H7 (cell line): Measurements from ENCODE around the gene DNAH10. TPM values are rescaled to one million over a fixed set of nuclear protein-coding genes. Genes with fewer than 3 reads are reported as not detected.

Experiments used
- DNase-seq: peaks from one replicate; pipeline ENCODE4 v3.0.0; 2012
- H3K27me3 ChIP-seq: 2 replicates; pipeline ENCODE4 v1.6.0; 2011; ENCODE audit warnings: mild to moderate bottlenecking, low read length; ENCODE audit not compliant: control insufficient read depth, insufficient read depth
- H3K36me3 ChIP-seq: replicated peaks from 2 replicates; pipeline ENCODE4 v1.5.1; 2011; ENCODE audit warnings: low read length; ENCODE audit not compliant: control insufficient read depth, insufficient read depth
- H3K4me3 ChIP-seq: 2 replicates; pipeline ENCODE4 v1.5.1; 2011; ENCODE audit warnings: low read depth, mild to moderate bottlenecking, control low read depth, low read length, moderate library complexity; ENCODE audit not compliant: insufficient read depth
- total RNA-seq: library from RNA; depleted of rRNA; stranded (reverse); fragments of >200 nt; shearing (Covaris generic); gene quantifications from 2 replicates; pipeline ENCODE4 v1.2.3, GENCODE V29; 2014

Gene DNAH10
- total RNA-seq, 1 experiment from 2014 or later: 0.03 TPM

DNA sequence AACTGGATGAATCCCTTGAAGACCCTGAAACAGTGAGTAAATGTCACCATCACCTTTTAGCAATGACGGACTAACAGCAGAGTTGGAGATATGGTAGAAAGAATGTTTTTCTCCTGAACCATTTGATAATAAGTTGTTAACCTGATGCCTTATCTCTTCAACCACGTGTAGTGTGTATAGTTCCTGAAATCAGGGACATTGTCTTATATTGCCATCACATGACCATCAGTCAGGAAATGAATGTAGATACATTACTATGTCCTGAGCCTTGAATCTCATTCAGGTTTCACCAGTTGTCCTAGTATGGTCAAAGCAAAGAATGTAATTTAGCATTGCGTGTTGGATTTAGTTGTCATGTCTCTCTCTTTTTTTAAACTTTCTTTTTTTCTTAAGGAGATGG is 34.2 kb upstream of the DNAH10 start:
- no peaks in the 10 kb centered on the region for H3K27me3 ChIP-seq
- DNase-seq: no peak
- H3K4me3 ChIP-seq: no peak overlapping the region
- H3K36me3 ChIP-seq: peaks cover 30% of the 10 kb centered on the region

DNA sequence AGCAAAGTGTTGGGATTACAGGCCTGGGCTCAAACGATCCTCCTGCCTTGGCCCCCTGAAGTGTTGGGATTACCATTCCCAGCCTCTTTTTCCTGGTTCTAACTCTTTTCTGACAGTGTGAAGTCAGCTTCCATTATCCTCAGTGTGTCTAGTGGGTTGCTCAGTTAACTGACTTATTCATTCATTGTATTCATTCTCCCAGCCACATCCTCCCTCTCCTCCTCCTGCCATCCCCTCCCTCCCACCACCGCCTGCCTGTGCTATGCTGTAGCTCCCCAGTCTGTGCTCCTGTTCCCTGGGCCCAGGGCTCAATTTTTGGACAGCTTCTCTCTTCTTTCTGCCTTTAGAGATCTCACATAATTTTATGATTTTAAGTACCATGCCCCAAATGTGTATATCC is 30.5 kb upstream of the DNAH10 start:
- Histone ChIP-seq H3K36me3 (peaks cover 40% of the 10 kb centered on the region), H3K27me3 (no peaks in the 10 kb centered on the region), H3K4me3 (no peak overlapping the region)
- no peak for DNase-seq

DNA sequence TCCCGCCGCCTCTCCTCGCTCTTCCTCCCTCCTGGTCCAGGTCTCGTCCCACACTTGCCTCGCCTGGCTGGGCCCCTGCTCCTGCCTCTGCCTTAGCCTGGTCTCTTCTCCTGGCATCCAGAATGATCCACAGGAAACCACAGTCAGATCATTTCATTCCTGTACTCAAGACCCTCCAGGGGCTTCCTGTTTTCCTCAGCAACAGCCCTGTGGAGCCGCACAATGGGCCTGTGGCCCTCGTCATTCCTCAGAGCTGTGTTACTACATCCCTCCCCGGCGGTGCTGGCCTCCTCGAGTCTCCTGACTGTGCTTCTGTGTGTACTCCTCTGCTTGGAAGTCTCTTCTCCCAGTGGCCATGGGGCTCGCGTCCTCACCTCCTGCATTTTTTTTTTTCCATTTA is 29.9 kb upstream of the DNAH10 start:
- DNase-seq: no peak
- Histone ChIP-seq H3K36me3 (peaks cover 43% of the 10 kb centered on the region), H3K4me3 (no peak overlapping the region), H3K27me3 (no peaks in the 10 kb centered on the region)

DNA sequence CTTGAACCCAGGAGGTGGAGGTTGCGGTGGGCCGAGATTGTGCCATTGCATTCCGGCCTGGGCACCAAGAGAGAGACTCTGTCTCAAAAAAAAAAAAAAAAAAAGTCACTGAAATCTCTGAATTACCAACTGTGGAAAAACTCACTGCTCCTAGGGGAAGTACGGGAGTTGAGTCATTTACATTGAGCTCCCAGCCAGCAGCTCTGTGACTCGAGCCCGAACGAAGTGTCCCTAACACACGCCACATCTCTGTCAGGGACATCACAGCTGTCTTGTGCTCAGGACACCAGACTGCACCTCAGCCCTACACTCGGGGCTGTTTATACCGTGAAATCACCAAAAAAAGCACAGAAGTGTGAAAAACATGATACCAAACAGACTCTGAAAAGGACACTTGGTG is 28.9 kb upstream of the DNAH10 start:
- no peak for DNase-seq
- H3K4me3 ChIP-seq: no peak overlapping the region

DNA sequence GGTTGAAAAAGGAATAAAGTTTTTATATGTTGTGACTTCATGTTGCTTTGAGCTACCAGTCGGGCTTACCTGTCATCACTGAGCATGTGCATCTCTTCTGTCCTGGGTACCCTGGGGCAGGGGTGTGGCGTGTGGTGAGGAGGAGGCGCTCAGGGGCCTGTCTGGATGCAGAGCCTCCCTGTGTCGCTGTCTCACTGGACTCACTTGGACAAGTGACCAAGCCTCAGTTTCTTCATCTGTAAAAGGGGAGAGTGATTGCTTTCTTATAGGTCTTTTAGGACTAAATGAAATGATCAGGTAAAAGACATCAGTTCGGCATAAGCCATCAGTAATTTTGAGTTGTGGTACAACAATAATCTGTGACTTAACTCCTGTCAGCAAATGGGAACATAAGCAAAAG is 27.8 kb upstream of the DNAH10 start:
- peaks cover 37% of the 10 kb centered on the region for H3K36me3 ChIP-seq

More for the DNA sequence above, 28.9 kb upstream of the DNAH10 start:
- Histone ChIP-seq H3K36me3 (peaks cover 39% of the 10 kb centered on the region), H3K27me3 (no peaks in the 10 kb centered on the region)

DNA sequence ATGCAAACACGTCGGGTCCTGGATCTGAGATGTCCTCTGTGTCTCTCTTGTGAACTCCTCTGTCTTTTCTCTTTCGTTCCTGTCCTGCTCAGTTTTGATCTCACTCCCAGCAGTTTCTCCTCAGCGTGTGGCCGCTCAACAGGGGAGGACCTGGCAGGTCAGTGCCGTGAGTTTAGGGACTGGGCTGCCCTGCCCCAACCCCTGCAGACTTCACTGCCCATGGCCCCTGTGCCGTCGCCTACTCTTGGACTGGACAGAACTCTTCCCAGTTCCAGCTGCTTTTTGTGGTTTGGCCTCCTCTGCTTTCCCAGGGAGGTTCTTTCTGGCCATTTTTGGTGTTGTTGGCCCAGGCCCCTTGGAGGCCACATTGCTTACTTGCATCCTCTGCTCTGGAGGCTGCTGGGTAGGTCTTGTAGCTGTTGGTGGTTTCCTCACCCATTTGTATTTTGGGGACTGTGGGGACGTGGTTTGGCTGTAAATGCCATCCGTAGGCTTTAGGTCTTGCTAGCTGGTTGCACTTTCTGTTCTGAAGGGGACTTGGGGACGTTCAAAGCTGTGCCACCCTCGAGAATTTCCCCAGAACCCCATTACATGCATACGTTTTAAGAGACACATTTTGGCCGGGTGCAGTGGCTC is 20.0 kb upstream of the DNAH10 start:
- Histone ChIP-seq H3K27me3 (no peaks in the 10 kb centered on the region), H3K36me3 (peaks cover 27% of the 10 kb centered on the region), H3K4me3 (no peak overlapping the region)
- no peak for DNase-seq

More for the DNA sequence above, 27.8 kb upstream of the DNAH10 start:
- no peak overlapping the region for H3K4me3 ChIP-seq
- DNase-seq: no peak
- H3K27me3 ChIP-seq: no peaks in the 10 kb centered on the region

DNA sequence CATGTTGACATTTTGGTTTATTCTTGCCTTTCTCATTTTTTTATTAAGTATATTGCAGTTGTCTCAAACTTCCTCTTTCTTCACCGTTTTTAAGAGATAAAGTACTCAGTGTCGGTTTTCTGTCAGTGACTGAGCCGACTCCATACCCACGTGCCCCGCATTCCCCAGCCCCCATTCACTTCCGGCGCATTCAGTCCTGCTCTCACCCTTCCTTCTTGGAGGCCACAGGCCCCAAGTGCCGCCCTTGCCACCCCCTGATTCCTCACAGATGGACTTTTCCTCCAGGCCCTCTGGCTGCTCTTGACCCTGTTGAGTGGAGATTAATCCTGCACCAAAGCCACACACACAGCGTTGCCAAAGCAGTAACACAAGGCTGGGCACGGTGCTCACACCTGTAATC is 19.1 kb upstream of the DNAH10 start:
- no peak for DNase-seq
- Histone ChIP-seq H3K4me3 (no peak overlapping the region), H3K27me3 (no peaks in the 10 kb centered on the region), H3K36me3 (peaks cover 27% of the 10 kb centered on the region)

DNA sequence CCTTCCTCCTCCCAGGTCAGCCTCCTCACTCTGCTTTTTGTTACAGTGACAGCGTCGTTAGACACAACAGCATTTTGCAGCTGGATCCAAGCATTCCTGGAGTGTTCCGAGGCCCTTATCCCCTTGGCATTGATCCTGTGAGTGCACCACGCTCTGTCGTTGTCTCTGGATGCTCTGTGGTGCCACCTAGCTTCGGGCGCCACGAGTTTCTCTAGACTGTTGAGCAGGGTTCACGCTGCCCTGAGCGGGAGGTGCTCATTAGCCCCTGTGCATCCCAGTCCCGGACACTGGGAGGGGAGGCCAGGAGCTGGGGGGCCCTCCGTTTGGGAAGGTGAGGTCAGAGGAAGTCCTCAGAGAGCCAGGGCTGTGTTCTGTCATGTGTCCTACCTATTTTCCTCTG is 17.3 kb upstream of the DNAH10 start:
- Histone ChIP-seq H3K27me3 (no peaks in the 10 kb centered on the region), H3K4me3 (no peak overlapping the region), H3K36me3 (peaks cover 28% of the 10 kb centered on the region)
- DNase-seq: peak; percentile 64

DNA sequence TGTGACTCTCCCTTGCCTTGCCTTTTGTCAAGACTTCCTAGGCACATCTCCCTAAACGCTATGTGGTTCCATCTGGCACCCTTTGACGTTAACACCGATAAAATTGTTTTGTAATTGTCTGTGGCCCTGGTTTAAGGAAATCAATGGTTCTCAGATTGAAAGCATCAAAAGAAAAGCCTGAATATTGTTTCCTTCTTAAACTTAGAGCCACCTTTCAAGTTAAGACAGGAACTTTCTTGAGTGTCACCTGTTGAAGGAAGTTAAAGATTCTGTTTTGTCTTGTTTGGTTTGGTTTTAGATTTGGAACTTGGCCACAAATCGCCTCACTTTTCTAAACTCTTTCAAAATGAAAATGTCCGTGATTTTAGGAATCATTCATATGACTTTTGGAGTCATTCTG is 14.8 kb upstream of the DNAH10 start:
- DNase-seq: no peak
- Histone ChIP-seq H3K4me3 (no peak overlapping the region), H3K36me3 (peaks cover 32% of the 10 kb centered on the region), H3K27me3 (no peaks in the 10 kb centered on the region)

DNA sequence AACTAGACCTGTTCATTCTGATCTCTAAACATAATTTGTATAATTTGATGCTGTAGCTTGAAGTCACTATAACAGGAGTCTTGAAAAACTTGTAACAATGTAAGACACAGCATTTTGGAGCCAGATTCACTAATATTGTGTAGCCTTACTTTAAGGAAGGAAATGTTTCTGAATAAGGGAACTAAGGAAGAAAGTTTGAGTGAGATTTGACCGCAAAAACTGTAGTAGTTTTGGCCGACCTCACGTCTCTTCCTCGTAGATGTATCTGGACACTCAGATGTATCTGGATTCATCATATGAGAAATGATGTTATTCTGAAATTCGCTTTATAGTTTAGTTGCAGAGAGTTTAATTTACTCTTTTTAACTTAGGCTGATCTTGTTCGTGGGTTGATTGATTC is 13.9 kb upstream of the DNAH10 start:
- DNase-seq: no peak
- no peaks in the 10 kb centered on the region for H3K27me3 ChIP-seq
- no peak overlapping the region for H3K4me3 ChIP-seq
- peaks cover 34% of the 10 kb centered on the region for H3K36me3 ChIP-seq

DNA sequence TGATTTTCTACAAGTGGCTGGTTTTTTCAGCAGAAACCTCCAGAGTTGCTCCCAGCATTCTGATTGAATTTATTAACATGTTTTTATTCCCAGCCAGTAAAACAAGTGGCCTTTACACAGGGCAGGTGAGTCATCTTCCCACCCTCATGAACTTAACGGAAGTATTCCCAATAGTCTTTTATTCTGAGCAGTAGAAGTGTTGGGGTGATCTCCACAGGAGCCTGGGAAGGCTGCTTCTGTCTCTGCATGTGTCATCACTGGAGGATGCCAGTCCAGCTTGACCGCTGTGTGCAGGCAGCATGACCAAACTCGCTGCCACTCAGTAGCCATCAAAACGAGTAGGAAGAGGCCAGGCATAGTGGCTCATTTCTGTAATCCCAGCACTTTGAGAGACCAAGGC is 13.4 kb upstream of the DNAH10 start:
- H3K36me3 ChIP-seq: peaks cover 36% of the 10 kb centered on the region
- no peak for DNase-seq
- H3K4me3 ChIP-seq: no peak overlapping the region
- no peaks in the 10 kb centered on the region for H3K27me3 ChIP-seq

DNA sequence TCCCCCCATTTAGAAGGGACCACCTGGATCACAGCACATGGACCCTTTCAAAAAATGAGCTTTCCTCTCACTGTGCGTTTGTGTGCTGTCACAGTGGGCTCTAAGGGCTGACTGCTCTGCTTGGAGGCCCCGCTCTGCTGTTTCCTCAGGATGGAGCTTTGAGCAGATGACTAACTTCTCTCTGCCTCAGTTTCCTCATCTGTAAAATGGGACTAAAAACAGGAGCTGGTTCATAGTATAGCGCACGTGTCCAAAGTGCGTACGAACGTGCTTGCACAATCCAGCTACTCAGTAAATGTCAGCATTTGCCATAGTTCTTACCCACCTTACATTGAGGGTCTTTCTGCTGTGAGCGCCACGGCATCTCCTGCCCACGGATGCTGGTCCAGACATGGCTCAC is 12.7 kb upstream of the DNAH10 start:
- Histone ChIP-seq H3K27me3 (no peaks in the 10 kb centered on the region), H3K36me3 (peaks cover 36% of the 10 kb centered on the region), H3K4me3 (no peak overlapping the region)
- DNase-seq: no peak

DNA sequence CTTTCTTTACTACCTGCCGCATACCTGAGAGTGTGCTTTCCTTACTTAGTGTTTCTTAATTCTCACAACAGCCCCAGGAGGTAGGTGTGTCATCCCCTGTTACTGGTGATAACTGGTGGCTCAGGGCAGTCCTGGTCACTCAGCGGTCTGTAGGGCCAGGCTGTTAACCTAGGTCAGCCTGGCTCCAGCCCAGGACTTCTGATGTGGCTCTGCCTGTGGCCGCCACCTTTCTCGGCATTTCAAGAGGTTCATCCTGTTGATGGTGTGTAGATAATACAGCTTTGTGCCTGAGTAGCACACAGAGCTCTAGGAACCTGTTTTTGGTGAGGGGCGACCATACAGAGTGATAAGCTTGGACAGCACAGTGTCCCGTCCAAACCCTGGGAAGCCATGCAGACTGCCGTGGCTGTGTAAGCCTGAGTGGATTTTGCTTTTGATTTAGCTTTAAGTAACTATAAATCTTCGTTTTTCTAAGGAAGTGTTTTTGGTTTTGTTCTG is 11.9 kb upstream of the DNAH10 start:
- Histone ChIP-seq H3K4me3 (no peak overlapping the region), H3K36me3 (peaks cover 35% of the 10 kb centered on the region), H3K27me3 (no peaks in the 10 kb centered on the region)
- DNase-seq: no peak

DNA sequence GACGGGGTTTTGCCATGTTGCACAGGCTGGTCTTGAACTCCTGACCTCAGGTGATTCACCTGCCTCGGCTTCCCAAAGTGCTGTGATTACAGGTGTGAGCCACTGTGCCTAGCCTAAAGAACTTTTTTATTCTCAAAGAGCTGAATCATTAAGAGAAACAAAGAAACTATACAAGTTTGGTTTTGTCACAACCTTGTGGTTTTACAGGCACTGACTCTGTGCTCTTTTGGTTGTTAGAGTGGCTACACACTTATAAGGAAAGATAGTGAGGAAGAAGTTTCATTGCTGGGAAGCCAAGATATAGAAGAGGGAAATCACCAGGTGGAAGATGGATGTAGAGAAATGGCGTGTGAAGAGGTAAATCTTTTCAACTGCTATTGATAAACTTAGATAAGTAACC is 10.1 kb upstream of the DNAH10 start:
- no peak for DNase-seq
- H3K4me3 ChIP-seq: no peak overlapping the region
- H3K36me3 ChIP-seq: peaks cover 33% of the 10 kb centered on the region
- H3K27me3 ChIP-seq: no peaks in the 10 kb centered on the region

DNA sequence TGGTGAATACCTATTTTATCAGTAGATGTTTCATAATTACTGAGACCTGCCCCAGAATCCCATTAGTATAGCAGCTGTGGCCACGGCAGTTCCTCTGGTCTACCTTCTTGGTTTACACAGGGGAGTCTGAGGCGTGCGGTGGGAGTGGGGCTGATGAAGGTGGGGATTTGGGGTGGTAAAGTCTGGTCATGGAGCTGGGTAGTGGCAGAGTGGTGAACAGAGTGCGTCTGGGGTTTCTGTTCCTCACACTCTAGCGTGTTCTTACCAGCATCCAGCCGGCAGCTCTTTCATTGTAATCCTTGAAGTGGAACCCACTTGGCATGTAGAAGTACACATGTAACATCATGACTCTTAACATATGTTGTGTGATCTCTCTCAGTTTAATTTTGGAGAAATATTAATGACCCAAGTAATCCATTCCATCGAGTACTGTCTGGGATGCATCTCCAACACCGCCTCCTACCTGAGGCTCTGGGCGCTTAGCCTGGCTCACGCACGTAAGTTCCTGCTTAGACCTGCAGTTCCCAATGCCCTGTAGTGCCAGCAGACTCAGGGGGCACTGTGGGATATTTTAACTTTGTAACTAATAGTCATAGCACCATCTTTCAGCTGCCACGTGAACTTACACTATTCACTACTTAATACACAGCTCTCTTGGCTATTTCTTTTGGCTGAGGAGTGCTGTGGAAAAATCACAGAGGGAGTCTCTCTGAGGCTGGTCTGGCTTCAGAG is 7.9 kb upstream of the DNAH10 start:
- no peak for DNase-seq
- Histone ChIP-seq H3K27me3 (no peaks in the 10 kb centered on the region), H3K4me3 (no peak overlapping the region), H3K36me3 (peaks cover 26% of the 10 kb centered on the region)
